ENCODE data around the gene ABCC6. TPM values are rescaled to one million over a fixed set of nuclear protein-coding genes. Genes with fewer than 3 reads are reported as not detected.
"Not testable (repeated sequence)": the region's sequence is repeated elsewhere in the genome, so short reads cannot be mapped to it uniquely, and the experiment has no call there.

ABCC6 gene
- total RNA-seq, 2 experiments from 2014 or later = not detected

GRCh38 chr16:16199428-16199827 is 23.9 kb downstream of the ABCC6 start:
- H3K27me3 Mint-ChIP-seq (ENCODE audit: low read depth); H3K4me3 Mint-ChIP-seq; CTCF ChIA-PET; H3K27ac Mint-ChIP-seq; ATAC-seq; POLR2A ChIA-PET; DNase-seq; H3K9me3 Mint-ChIP-seq (ENCODE audit: insufficient read depth); H3K36me3 Mint-ChIP-seq (ENCODE audit: low read depth): not testable (repeated sequence)
- H3K4me1 Mint-ChIP-seq (ENCODE audit: low read depth) = peaks cover 14% of the 10 kb centered on the region

GRCh38 chr16:16197966-16198365 is 25.3 kb downstream of the ABCC6 start:
- Mint-ChIP-seq H3K27ac (no peak overlapping the region), H3K27me3 (ENCODE audit: low read depth) (no peaks in the 10 kb centered on the region), H3K4me1 (ENCODE audit: low read depth) (peaks cover 13% of the 10 kb centered on the region), H3K4me3 (no peak overlapping the region), H3K36me3 (ENCODE audit: low read depth) (no peaks in the 10 kb centered on the region), H3K9me3 (ENCODE audit: insufficient read depth) (no peaks in the 10 kb centered on the region)
- DNase-seq (no peak), ATAC-seq (no peak)
- ChIA-PET CTCF (no interaction called here), POLR2A (no interaction called here)

- no peaks in the 10 kb centered on the region for H3K36me3 Mint-ChIP-seq (ENCODE audit: low read depth)
- H3K27ac Mint-ChIP-seq = no peak overlapping the region
- POLR2A ChIA-PET = no interaction called here
- H3K27me3 Mint-ChIP-seq (ENCODE audit: low read depth) = no peaks in the 10 kb centered on the region
- CTCF ChIA-PET = no interaction called here
- H3K4me3 Mint-ChIP-seq = no peak overlapping the region
- ATAC-seq (no peak), DNase-seq (no peak)
- no peaks in the 10 kb centered on the region for H3K9me3 Mint-ChIP-seq (ENCODE audit: insufficient read depth)
- H3K4me1 Mint-ChIP-seq (ENCODE audit: low read depth) = peaks cover 7% of the 10 kb centered on the region
Measured at GRCh38 chr16:16197331-16197730, 26.0 kb downstream of the ABCC6 start.

DNA sequence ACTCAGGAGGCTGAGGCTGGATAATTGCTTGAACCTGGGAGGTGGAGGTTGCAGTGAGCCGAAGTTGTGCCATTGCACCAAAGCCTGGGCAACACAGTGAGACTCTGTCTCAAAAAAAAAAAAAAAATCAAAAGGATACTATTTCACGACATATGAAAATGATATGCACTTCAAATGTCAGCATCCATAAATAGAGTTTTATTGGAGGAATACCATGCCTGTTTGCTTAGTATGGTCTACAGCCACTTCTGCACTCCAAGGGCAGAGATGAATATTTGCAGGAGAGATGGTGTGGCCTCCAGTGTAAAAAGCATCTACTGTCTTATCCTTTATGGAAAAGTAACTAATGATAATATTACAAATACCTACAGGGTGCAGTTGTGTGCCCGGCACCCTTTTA is 27.2 kb downstream of the ABCC6 start:
- ChIA-PET POLR2A (no interaction called here), CTCF (no interaction called here)
- Mint-ChIP-seq H3K27ac (no peak overlapping the region), H3K4me3 (no peak overlapping the region), H3K9me3 (ENCODE audit: insufficient read depth) (no peaks in the 10 kb centered on the region), H3K27me3 (ENCODE audit: low read depth) (no peaks in the 10 kb centered on the region), H3K36me3 (ENCODE audit: low read depth) (no peaks in the 10 kb centered on the region), H3K4me1 (ENCODE audit: low read depth) (peaks cover 5% of the 10 kb centered on the region)
- DNase-seq = no peak
- no peak for ATAC-seq

DNA sequence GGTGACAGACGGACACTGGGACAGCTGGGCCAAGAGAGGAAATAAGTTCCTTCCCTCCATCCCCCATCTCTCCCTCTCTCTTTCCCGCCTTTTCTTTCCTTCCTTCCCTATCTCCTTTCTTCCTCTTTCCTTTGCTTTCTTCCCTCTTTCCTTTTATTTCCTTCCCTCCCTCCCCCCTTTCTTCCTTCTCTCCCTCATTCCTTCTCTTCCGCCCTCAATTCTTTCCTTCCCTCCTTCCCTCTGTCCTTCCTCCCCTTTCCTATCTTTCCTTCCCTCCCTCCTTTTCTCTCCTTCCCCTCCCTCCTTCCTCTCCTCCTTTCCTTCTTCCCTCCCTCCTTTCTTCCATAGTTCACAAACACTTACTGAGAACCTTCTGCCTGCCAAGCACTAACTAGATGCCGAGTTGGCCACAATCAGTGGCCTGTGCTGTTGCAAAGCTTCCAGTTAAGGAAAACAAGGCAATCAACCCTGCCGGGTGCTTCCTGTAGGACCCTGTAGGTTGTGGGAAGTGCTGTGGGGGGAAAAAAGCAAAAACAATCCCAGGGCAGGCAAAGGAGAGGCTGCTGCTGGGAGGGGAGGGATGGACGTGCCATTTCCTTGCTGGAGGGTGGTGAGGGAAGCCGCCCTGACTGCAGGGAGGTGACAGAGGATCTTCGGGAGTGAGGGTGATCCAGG is 31.7 kb downstream of the ABCC6 start:
- ATAC-seq (no peak), DNase-seq (no peak)
- ChIA-PET CTCF (no interaction called here), POLR2A (no interaction called here)
- Mint-ChIP-seq H3K36me3 (ENCODE audit: low read depth) (no peaks in the 10 kb centered on the region), H3K4me3 (no peak overlapping the region), H3K27me3 (ENCODE audit: low read depth) (peaks cover 2% of the 10 kb centered on the region), H3K9me3 (ENCODE audit: insufficient read depth) (no peaks in the 10 kb centered on the region), H3K4me1 (ENCODE audit: low read depth) (no peaks in the 10 kb centered on the region), H3K27ac (no peak overlapping the region)

GRCh38 chr16:16190966-16191365 is 32.3 kb downstream of the ABCC6 start:
- H3K36me3 Mint-ChIP-seq (ENCODE audit: low read depth); DNase-seq; CTCF ChIA-PET; H3K4me1 Mint-ChIP-seq (ENCODE audit: low read depth); H3K27ac Mint-ChIP-seq; POLR2A ChIA-PET; ATAC-seq; H3K27me3 Mint-ChIP-seq (ENCODE audit: low read depth); H3K4me3 Mint-ChIP-seq; H3K9me3 Mint-ChIP-seq (ENCODE audit: insufficient read depth): not testable (repeated sequence)

- ATAC-seq (no peak), DNase-seq (no peak)
- no peaks in the 10 kb centered on the region for H3K9me3 Mint-ChIP-seq (ENCODE audit: insufficient read depth)
- peaks cover 2% of the 10 kb centered on the region for H3K27me3 Mint-ChIP-seq (ENCODE audit: low read depth)
- POLR2A ChIA-PET = no interaction called here
- CTCF ChIA-PET = no interaction called here
- no peaks in the 10 kb centered on the region for H3K4me1 Mint-ChIP-seq (ENCODE audit: low read depth)
- no peaks in the 10 kb centered on the region for H3K36me3 Mint-ChIP-seq (ENCODE audit: low read depth)
- no peak overlapping the region for H3K4me3 Mint-ChIP-seq
- no peak overlapping the region for H3K27ac Mint-ChIP-seq
Measured at GRCh38 chr16:16190546-16190945, 32.7 kb downstream of the ABCC6 start.

DNA sequence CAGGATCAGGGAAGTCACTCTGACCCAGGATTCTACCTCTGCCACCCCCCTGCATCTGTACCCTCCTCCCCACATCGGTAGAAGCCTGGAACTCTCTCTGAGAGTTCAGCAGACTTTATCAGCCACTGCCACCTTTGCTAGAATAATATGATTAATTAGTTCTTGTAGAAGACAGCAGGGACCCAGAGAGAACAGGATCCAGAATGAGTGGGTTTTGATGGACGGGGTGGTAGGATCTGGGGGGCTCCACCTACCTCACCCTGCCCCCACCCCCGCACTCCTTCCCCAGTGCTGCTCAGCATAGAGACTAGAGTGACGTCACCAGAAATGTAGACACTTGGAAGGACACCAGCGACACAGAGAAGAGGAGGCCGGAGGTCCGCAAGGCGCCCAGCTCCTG is 33.5 kb downstream of the ABCC6 start:
- H3K4me3 Mint-ChIP-seq = no peak overlapping the region
- ChIA-PET CTCF (no interaction called here), POLR2A (no interaction called here)
- ATAC-seq (no peak), DNase-seq (no peak)
- H3K9me3 Mint-ChIP-seq (ENCODE audit: insufficient read depth) = no peaks in the 10 kb centered on the region
- peaks cover 2% of the 10 kb centered on the region for H3K27me3 Mint-ChIP-seq (ENCODE audit: low read depth)
- no peaks in the 10 kb centered on the region for H3K36me3 Mint-ChIP-seq (ENCODE audit: low read depth)
- H3K27ac Mint-ChIP-seq = no peak overlapping the region
- no peaks in the 10 kb centered on the region for H3K4me1 Mint-ChIP-seq (ENCODE audit: low read depth)

GRCh38 chr16:16188827-16189226 is 34.5 kb downstream of the ABCC6 start:
- CTCF ChIA-PET = no interaction called here
- H3K27me3 Mint-ChIP-seq (ENCODE audit: low read depth) = peaks cover 2% of the 10 kb centered on the region
- no peak overlapping the region for H3K27ac Mint-ChIP-seq
- no peak overlapping the region for H3K4me3 Mint-ChIP-seq
- no peaks in the 10 kb centered on the region for H3K36me3 Mint-ChIP-seq (ENCODE audit: low read depth)
- DNase-seq (no peak), ATAC-seq (no peak)
- POLR2A ChIA-PET = no interaction called here
- no peaks in the 10 kb centered on the region for H3K4me1 Mint-ChIP-seq (ENCODE audit: low read depth)
- no peaks in the 10 kb centered on the region for H3K9me3 Mint-ChIP-seq (ENCODE audit: insufficient read depth)

DNA sequence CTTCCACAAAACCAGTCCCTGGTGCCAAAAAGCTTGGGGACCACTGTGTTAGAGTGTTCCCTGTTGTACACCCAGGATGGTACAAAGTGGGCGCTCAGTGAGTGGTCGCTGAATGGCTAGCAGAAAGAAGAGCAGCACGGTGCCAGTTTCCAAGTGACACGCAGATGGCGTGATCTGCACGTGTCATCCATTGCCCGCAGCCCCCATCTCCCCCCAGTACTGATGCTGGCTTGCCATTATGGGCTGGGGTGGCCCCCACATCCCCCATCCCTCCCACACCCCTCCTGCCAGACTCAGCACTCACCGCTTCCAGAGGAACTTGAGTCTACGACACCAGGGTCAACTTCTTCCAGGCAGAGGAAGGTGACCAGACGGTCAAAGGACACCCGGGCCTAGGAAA is 36.5 kb downstream of the ABCC6 start:
- ChIA-PET CTCF (interaction anchor here (0.7 to 1.6 kb wide), 2 partner anchors 13 to 124 kb away, joined by 3 read pairs; no protein-coding TSS in a partner anchor), POLR2A (no interaction called here)
- no peak for ATAC-seq
- Mint-ChIP-seq H3K36me3 (ENCODE audit: low read depth) (no peaks in the 10 kb centered on the region), H3K27me3 (ENCODE audit: low read depth) (peaks cover 2% of the 10 kb centered on the region), H3K9me3 (ENCODE audit: insufficient read depth) (no peaks in the 10 kb centered on the region), H3K4me1 (ENCODE audit: low read depth) (no peaks in the 10 kb centered on the region), H3K4me3 (no peak overlapping the region), H3K27ac (no peak overlapping the region)
- DNase-seq = no peak

DNA sequence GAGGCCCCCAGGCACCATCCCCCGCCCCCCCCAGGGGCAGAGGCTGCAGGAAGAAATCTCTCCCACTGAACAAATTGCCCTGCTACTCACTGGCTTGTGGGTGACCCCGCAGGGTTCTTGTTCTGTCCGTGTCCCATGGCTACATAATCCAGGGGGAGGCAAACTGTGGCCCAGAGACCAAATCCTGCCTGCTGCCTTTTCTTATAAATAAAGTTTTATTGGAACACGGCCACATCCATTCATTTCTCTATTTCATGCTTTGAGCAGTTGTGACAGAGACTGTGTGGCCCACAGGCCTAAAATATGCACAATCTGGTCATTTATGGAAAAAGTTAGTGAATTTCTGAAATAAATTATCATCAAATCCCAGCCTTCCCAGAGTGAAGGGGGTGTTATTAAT is 38.2 kb downstream of the ABCC6 start:
- ChIA-PET CTCF (no interaction called here), POLR2A (no interaction called here)
- no peak for ATAC-seq
- Mint-ChIP-seq H3K4me3 (no peak overlapping the region), H3K27me3 (ENCODE audit: low read depth) (no peaks in the 10 kb centered on the region), H3K9me3 (ENCODE audit: insufficient read depth) (no peaks in the 10 kb centered on the region), H3K4me1 (ENCODE audit: low read depth) (no peaks in the 10 kb centered on the region), H3K27ac (no peak overlapping the region), H3K36me3 (ENCODE audit: low read depth) (no peaks in the 10 kb centered on the region)
- no peak for DNase-seq

DNA sequence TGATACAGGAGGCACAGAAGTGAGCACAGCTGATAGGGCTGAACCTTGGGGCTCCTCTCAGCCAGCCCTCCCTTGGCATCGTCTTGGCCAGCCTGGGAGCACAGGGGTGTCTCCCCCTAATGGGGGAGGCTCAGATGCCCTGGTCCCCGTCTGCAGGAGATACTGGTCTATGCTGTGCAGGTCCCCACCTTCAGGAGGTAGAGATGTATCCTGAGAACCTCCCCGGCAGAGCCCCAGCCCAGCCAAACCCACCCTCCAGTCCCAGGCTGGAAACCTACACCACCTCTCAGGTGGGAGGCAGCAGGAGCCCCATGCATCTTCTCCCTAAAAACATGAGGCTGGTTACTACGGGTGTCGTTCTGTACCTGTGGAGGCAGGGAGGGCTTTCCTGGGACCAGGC is 38.7 kb downstream of the ABCC6 start:
- H3K9me3 Mint-ChIP-seq (ENCODE audit: insufficient read depth) = no peaks in the 10 kb centered on the region
- ChIA-PET CTCF (no interaction called here), POLR2A (no interaction called here)
- no peak overlapping the region for H3K27ac Mint-ChIP-seq
- no peak overlapping the region for H3K4me3 Mint-ChIP-seq
- DNase-seq (no peak), ATAC-seq (no peak)
- H3K27me3 Mint-ChIP-seq (ENCODE audit: low read depth) = no peaks in the 10 kb centered on the region
- no peaks in the 10 kb centered on the region for H3K36me3 Mint-ChIP-seq (ENCODE audit: low read depth)
- H3K4me1 Mint-ChIP-seq (ENCODE audit: low read depth) = no peaks in the 10 kb centered on the region

DNA sequence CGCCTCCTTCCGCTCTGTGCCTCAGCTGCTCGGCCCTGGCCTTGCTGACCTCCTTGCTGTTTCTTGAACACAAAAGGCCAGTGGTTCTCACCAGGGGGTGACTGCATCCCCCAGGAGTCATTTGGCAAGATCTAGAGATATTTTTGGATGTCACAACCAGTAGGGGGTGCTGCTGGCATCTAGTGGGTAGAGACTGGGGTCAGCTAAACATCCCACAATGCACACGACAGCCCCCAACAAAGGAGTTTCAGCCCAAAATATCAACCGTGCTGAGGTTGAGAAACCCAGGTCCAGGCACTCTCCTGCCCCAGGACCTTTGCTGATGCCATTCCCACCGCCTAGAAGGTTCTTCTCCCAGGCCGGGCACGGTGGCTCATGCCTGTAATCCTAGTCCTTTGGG is 39.7 kb downstream of the ABCC6 start:
- Mint-ChIP-seq H3K4me3 (no peak overlapping the region), H3K27ac (no peak overlapping the region), H3K27me3 (ENCODE audit: low read depth) (no peaks in the 10 kb centered on the region), H3K4me1 (ENCODE audit: low read depth) (no peaks in the 10 kb centered on the region), H3K9me3 (ENCODE audit: insufficient read depth) (no peaks in the 10 kb centered on the region), H3K36me3 (ENCODE audit: low read depth) (no peaks in the 10 kb centered on the region)
- ATAC-seq = no peak
- no peak for DNase-seq
- POLR2A ChIA-PET = no interaction called here
- CTCF ChIA-PET = no interaction called here
